Mesendoderm (in vitro differentiated cells): ENCODE results near the gene ETFA. TPM values are rescaled to one million over a fixed set of nuclear protein-coding genes. Genes with fewer than 3 reads are reported as not detected.

Experiments used
- DNase-seq: peaks from one replicate; pipeline ENCODE4 v3.0.0; 2013
- H2AK5ac ChIP-seq: 2 replicates; pipeline ENCODE4 v1.6.1; 2013; ENCODE audit warnings: low read length, inconsistent platforms
- H2BK120ac ChIP-seq: 2 replicates; pipeline ENCODE4 v1.6.1; 2013; ENCODE audit warnings: low read depth, mild to moderate bottlenecking, low read length, moderate library complexity, mixed read lengths
- H2BK15ac ChIP-seq: replicated peaks from 2 replicates; pipeline ENCODE4 v1.6.1; 2013; ENCODE audit warnings: low read depth, mild to moderate bottlenecking, moderate library complexity
- H2BK5ac ChIP-seq: 2 replicates; pipeline ENCODE4 v1.6.1; 2013; ENCODE audit warnings: low read length, inconsistent platforms
- H3K18ac ChIP-seq: 2 replicates; pipeline ENCODE4 v1.6.1; 2013; ENCODE audit warnings: mild to moderate bottlenecking, low read length, mixed read lengths
- H3K23ac ChIP-seq: one replicate; pipeline ENCODE4 v1.6.1; 2013; ENCODE audit warnings: low read length
- H3K27ac ChIP-seq: 2 replicates; pipeline ENCODE4 v1.5.1; 2013; ENCODE audit warnings: low read depth, mild to moderate bottlenecking, inconsistent platforms, low read length, moderate library complexity
- H3K27me3 ChIP-seq: 2 replicates; pipeline ENCODE4 v1.6.1; 2013; ENCODE audit warnings: low read length, control low read depth, mild to moderate bottlenecking, inconsistent platforms; ENCODE audit not compliant: insufficient read depth, poor library complexity
- H3K36me3 ChIP-seq: 2 replicates; pipeline ENCODE4 v1.6.1; 2013; ENCODE audit warnings: low read length, inconsistent platforms; ENCODE audit not compliant: control insufficient read depth, insufficient read depth
- H3K4ac ChIP-seq: one replicate; pipeline ENCODE4 v1.6.1; 2013; ENCODE audit warnings: low read depth, mild to moderate bottlenecking, low read length, moderate library complexity
- H3K4me1 ChIP-seq: 2 replicates; pipeline ENCODE4 v1.6.1; 2013; ENCODE audit warnings: low read depth, low read length, inconsistent platforms; ENCODE audit not compliant: control insufficient read depth
- H3K4me2 ChIP-seq: 2 replicates; pipeline ENCODE4 v1.6.1; 2013; ENCODE audit warnings: low read length
- H3K4me3 ChIP-seq: 2 replicates; pipeline ENCODE4 v1.5.1; 2013; ENCODE audit warnings: mild to moderate bottlenecking, low read length
- H3K56ac ChIP-seq: one replicate; pipeline ENCODE4 v1.6.1; 2013; ENCODE audit warnings: low read length
- H3K79me1 ChIP-seq: 2 replicates; pipeline ENCODE4 v1.6.1; 2013; ENCODE audit warnings: low read length, inconsistent platforms
- H3K79me2 ChIP-seq: 2 replicates; pipeline ENCODE4 v1.6.1; 2013; ENCODE audit warnings: mild to moderate bottlenecking, low read length; ENCODE audit not compliant: control insufficient read depth, insufficient read depth
- H3K9ac ChIP-seq: 2 replicates; pipeline ENCODE4 v1.6.1; 2013; ENCODE audit warnings: low read length, inconsistent platforms
- H4K5ac ChIP-seq: one replicate; pipeline ENCODE4 v1.6.1; 2013; ENCODE audit warnings: low read length
- H4K8ac ChIP-seq: one replicate; pipeline ENCODE4 v1.6.1; 2013; ENCODE audit warnings: low read depth, mild to moderate bottlenecking, control low read depth, low read length, moderate library complexity
- WGBS: extraction: QIAGEN DNeasy Blood & Tissue Kit; methylation state at CpG from one replicate; pipeline ENCODE4 v1.1.7; 2013; ENCODE audit warnings: low lambda C conversion rate, missing lambda C conversion rate; ENCODE audit not compliant: insufficient coverage; ENCODE audit errors: extremely low coverage; 5-methylcytosine and 5-hydroxymethylcytosine counted together
- polyA plus RNA-seq, 2 experiments: library from polyadenylated mRNA; stranded (reverse); fragments of 200-250 nt; gene quantifications; one replicate each; pipeline ENCODE4 v1.2.3, GENCODE V29; 2013

ETFA gene
- 46.7 TPM for polyA plus RNA-seq (2013, experiment 1 of 2)
- polyA plus RNA-seq (2013, experiment 2 of 2) = 47.7 TPM

GRCh38 chr15:76311100-76311953 lies at the start of gene ETFA:
Gene ETFA, minus strand, starts transcription at chr15:76311469. Its CDS starts 81 bp downstream, at chr15:76311388.
- Histone ChIP-seq H2BK5ac (no peak within 1 kb of the TSS), H2AK5ac (no peak within 1 kb of the TSS), H2BK15ac (no peak within 1 kb of the TSS), H4K5ac (peak within 1 kb of the TSS; percentile 59), H3K4me1 (no peaks in the 10 kb centered on the region), H3K23ac (no peak within 1 kb of the TSS), H3K18ac (peak within 1 kb of the TSS; percentile 89), H3K27me3 (no peaks in the 10 kb centered on the region), H3K79me1 (peaks cover 4% of the 10 kb centered on the region), H3K4me2 (peak within 1 kb of the TSS; percentile 89), H3K27ac (peak within 1 kb of the TSS; percentile 31), H3K79me2 (peaks cover 5% of the 10 kb centered on the region), H3K36me3 (no peaks in the 10 kb centered on the region), H3K56ac (peak within 1 kb of the TSS; percentile 95), H2BK120ac (no peak within 1 kb of the TSS), H3K9ac (peak within 1 kb of the TSS; percentile 91), H3K4me3 (peak within 1 kb of the TSS; percentile 76), H4K8ac (peak within 1 kb of the TSS; percentile 42), H3K4ac (peak within 1 kb of the TSS; percentile 84)
- WGBS = no CpG with 5 or more reads among the region's 60 CpGs
- peak; percentile 98 for DNase-seq

DNA sequence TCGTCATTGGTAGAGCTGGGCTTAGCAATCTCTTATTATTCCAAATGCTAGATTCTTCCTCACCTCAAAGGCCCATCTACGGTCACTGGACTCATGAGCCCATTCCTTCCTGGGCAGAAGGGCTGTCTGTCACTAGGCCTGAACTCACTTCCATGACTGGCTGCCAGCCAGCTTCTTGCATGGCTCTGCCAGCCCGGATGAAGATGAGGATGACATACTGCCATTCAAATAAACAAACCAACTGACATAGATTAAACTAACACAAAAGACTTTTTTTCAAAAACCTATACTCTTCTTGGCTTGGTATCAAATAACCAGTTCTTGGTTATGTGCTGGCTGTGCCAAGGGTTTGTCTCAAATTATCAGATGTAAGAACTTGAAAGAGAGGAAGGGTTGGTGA lies 49.1 kb upstream of the ETFA start:
- H2BK5ac ChIP-seq = no peak overlapping the region
- H3K4me2 ChIP-seq = no peak overlapping the region
- H3K4me3 ChIP-seq = no peak overlapping the region
- no peak for DNase-seq
- no peak overlapping the region for H2AK5ac ChIP-seq
- no peak overlapping the region for H3K56ac ChIP-seq
- H3K79me2 ChIP-seq = no peaks in the 10 kb centered on the region
- no peak overlapping the region for H3K23ac ChIP-seq
- H3K18ac ChIP-seq = no peak overlapping the region
- no peaks in the 10 kb centered on the region for H3K4me1 ChIP-seq
- no peak overlapping the region for H4K5ac ChIP-seq
- H3K4ac ChIP-seq = no peak overlapping the region
- no peak overlapping the region for H4K8ac ChIP-seq
- H3K36me3 ChIP-seq = no peaks in the 10 kb centered on the region
- H3K79me1 ChIP-seq = no peaks in the 10 kb centered on the region
- WGBS = no CpG with 5 or more reads among the region's 3 CpGs
- H2BK15ac ChIP-seq = no peak overlapping the region
- no peak overlapping the region for H3K27ac ChIP-seq
- H3K27me3 ChIP-seq = no peaks in the 10 kb centered on the region
- no peak overlapping the region for H3K9ac ChIP-seq
- H2BK120ac ChIP-seq = no peak overlapping the region

DNA sequence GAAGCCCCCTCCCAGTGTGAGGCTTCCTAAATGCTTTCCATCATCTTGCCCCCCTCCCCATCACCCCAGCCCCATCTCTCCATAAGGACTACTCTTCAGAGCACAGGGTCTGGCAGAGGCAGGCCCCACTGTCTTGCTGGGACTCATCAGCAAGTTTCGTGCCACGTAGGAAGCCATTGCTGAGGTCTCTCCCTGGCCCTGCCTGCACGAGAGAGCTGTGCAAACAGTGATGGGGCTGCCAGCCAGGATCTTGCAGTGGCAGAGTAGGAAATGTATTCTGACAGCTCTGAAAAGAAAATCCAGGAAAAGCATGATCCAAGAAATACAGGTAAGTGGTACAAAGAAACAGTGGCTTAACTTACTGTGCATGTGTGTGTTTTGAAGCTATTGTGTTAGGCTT lies 47.9 kb upstream of the ETFA start:
- no peak overlapping the region for H3K4me3 ChIP-seq
- no peaks in the 10 kb centered on the region for H3K79me1 ChIP-seq
- H3K9ac ChIP-seq = no peak overlapping the region
- H3K4me1 ChIP-seq = no peaks in the 10 kb centered on the region
- no CpG with 5 or more reads among the region's 3 CpGs for WGBS
- no peak overlapping the region for H3K18ac ChIP-seq
- H2BK5ac ChIP-seq = no peak overlapping the region
- H3K4ac ChIP-seq = no peak overlapping the region
- no peak overlapping the region for H2BK15ac ChIP-seq
- no peak overlapping the region for H3K23ac ChIP-seq
- no peak overlapping the region for H2AK5ac ChIP-seq
- no peaks in the 10 kb centered on the region for H3K36me3 ChIP-seq
- H3K27ac ChIP-seq = no peak overlapping the region
- no peak overlapping the region for H4K8ac ChIP-seq
- H3K27me3 ChIP-seq = no peaks in the 10 kb centered on the region
- H3K4me2 ChIP-seq = no peak overlapping the region
- H4K5ac ChIP-seq = no peak overlapping the region
- H2BK120ac ChIP-seq = no peak overlapping the region
- no peaks in the 10 kb centered on the region for H3K79me2 ChIP-seq
- no peak overlapping the region for H3K56ac ChIP-seq
- no peak for DNase-seq

GRCh38 chr15:76358453-76358852 lies 47.2 kb upstream of the ETFA start:
- no peak overlapping the region for H3K9ac ChIP-seq
- H3K4me1 ChIP-seq = no peaks in the 10 kb centered on the region
- H3K79me2 ChIP-seq = no peaks in the 10 kb centered on the region
- H2AK5ac ChIP-seq = no peak overlapping the region
- H3K79me1 ChIP-seq = no peaks in the 10 kb centered on the region
- WGBS = no CpG with 5 or more reads among the region's 3 CpGs
- H3K27ac ChIP-seq = no peak overlapping the region
- no peak overlapping the region for H3K56ac ChIP-seq
- H3K27me3 ChIP-seq = no peaks in the 10 kb centered on the region
- H2BK15ac ChIP-seq = no peak overlapping the region
- H4K5ac ChIP-seq = no peak overlapping the region
- H2BK5ac ChIP-seq = no peak overlapping the region
- no peaks in the 10 kb centered on the region for H3K36me3 ChIP-seq
- no peak overlapping the region for H3K23ac ChIP-seq
- H3K4me2 ChIP-seq = no peak overlapping the region
- H3K18ac ChIP-seq = no peak overlapping the region
- H3K4ac ChIP-seq = no peak overlapping the region
- no peak overlapping the region for H2BK120ac ChIP-seq
- H3K4me3 ChIP-seq = no peak overlapping the region
- H4K8ac ChIP-seq = no peak overlapping the region
- no peak for DNase-seq

GRCh38 chr15:76354823-76355440 lies 43.7 kb upstream of the ETFA start:
- Histone ChIP-seq H3K4ac (no peak overlapping the region), H2BK15ac (no peak overlapping the region), H3K27ac (no peak overlapping the region), H3K27me3 (no peaks in the 10 kb centered on the region), H2BK120ac (no peak overlapping the region), H2AK5ac (no peak overlapping the region), H3K4me1 (no peaks in the 10 kb centered on the region), H2BK5ac (no peak overlapping the region), H4K5ac (no peak overlapping the region), H3K36me3 (no peaks in the 10 kb centered on the region), H3K23ac (no peak overlapping the region), H3K56ac (no peak overlapping the region), H3K18ac (no peak overlapping the region), H3K79me2 (no peaks in the 10 kb centered on the region), H3K79me1 (no peaks in the 10 kb centered on the region), H3K4me2 (no peak overlapping the region), H3K9ac (no peak overlapping the region), H3K4me3 (no peak overlapping the region), H4K8ac (no peak overlapping the region)
- WGBS = no CpG with 5 or more reads among the region's 3 CpGs
- no peak for DNase-seq
